ENCODE results near the gene KRTAP5-7. TPM values are rescaled to one million over a fixed set of nuclear protein-coding genes. Genes with fewer than 3 reads are reported as not detected.

Gene KRTAP5-7
- total and polyA plus RNA-seq, 2 donors (not counting 3 experiments of a cell fraction or from before 2014, with no cell fraction given), result 0.07 TPM; not detected in 1

- Histone ChIP-seq H3K9me3 (replicated peaks; ENCODE audit: control insufficient read depth, insufficient read depth, low read length) (no peaks in the 10 kb centered on the region), H2AFZ (ENCODE audit: low read depth, low read length) (no peak overlapping the region), H3K9ac (replicated peaks; ENCODE audit: extremely low read depth, insufficient read depth, low read length) (no peak overlapping the region), H4K20me1 (replicated peaks; ENCODE audit: control insufficient read depth, extremely low read depth, insufficient read depth, low read length) (no peaks in the 10 kb centered on the region), H3K36me3 (ENCODE audit: control insufficient read depth in 2 of 2, extremely low read depth in 1 of 2, insufficient read depth in 2 of 2, low read length in 2 of 2) (no peaks in the 10 kb centered on the region), H3K9me1 (replicated peaks; ENCODE audit: control insufficient read depth, extremely low read depth, insufficient read depth, low read length) (no peaks in the 10 kb centered on the region), H3K27ac (ENCODE audit: insufficient read depth, low read depth, low read length) (no peak overlapping the region), H3K4me1 (ENCODE audit: control insufficient read depth, extremely low read depth, insufficient read depth, low read length) (no peaks in the 10 kb centered on the region), H3K4me2 (ENCODE audit: insufficient read depth, low read length) (no peak overlapping the region), H3K27me3 (ENCODE audit: control insufficient read depth in 2 of 2, insufficient read depth in 2 of 2, low read length in 2 of 2) (no peaks in the 10 kb centered on the region), H3K79me2 (ENCODE audit: control insufficient read depth, insufficient read depth, low read length) (no peaks in the 10 kb centered on the region), H3K4me3 (replicated peaks in 1 of 3; ENCODE audit: insufficient read depth in 1 of 3, low read depth in 1 of 3, low read length in 3 of 3) (no peak overlapping the region)
- no peak for TF ChIP-seq CTCF (IDR thresholded peaks at IDR 0.05; ENCODE audit: extremely low read depth in 1 of 2, insufficient read depth in 1 of 2, low read depth in 1 of 2, low read length in 2 of 2)
- no peak for TF ChIP-seq EZH2 (IDR thresholded peaks at IDR 0.05; ENCODE audit: borderline replicate concordance, low read depth, low read length, severe bottlenecking)
- TF ChIP-seq JUN (IDR thresholded peaks at IDR 0.05; ENCODE audit: borderline replicate concordance, insufficient read depth, insufficient read length, low read depth), result no peak
- DNase-seq (ENCODE audit: low read depth, low spot score), result no peak
- POLR2A ChIA-PET, result no interaction called here
- intact Hi-C loops (cut with micrococcal nuclease), result no loop called here
- dilution Hi-C loops (cut with MboI; ENCODE audit: extremely low pct_ligation_motif_present, low sequenced_read_pairs), result no loop called here
- peak; percentile 43 for FAIRE-seq
- CTCF ChIA-PET, result no interaction called here
- no TSS peak for BruUV-seq (replicated peaks)
These were observed 17.6 kb downstream of the KRTAP5-7 start for GRCh38 chr11:71544525-71545214.

DNA sequence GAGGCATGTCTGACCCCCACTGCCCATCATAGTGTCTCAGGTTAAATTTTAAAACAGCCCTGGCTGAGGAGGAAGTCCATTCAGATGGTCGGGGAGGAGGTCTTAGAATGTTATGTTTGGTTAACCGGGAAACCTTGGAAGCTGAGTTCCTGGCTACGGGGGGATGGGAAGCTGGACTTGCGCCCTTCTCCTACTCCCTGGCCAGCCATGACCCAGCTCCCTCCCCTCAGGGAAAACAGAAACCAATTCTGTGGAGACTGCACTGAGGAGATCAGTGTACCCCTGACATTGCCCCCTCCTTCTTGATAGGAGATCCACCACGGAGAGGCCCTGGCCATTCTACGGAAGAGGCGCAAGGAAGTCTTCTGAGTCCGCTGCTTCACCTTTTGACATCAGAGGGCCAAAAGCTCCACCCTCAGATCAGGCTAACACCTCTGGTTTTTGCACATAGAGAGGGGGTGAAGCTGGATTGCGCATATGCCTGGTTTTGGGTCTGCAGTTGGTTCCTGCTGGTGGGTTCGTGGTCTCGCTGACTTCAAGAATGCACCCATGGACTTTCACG is 18.4 kb downstream of the KRTAP5-7 start:
- intact Hi-C loops (cut with micrococcal nuclease), result no loop called here

More for the DNA sequence above, 18.4 kb downstream of the KRTAP5-7 start:
- no peaks in the 10 kb centered on the region for H3K36me3 ChIP-seq (ENCODE audit: control insufficient read depth in 2 of 2, extremely low read depth in 1 of 2, insufficient read depth in 2 of 2, low read length in 2 of 2)
- no peak overlapping the region for H3K4me3 ChIP-seq (replicated peaks in 1 of 3; ENCODE audit: insufficient read depth in 1 of 3, low read depth in 1 of 3, low read length in 3 of 3)
- H3K9ac ChIP-seq (replicated peaks; ENCODE audit: extremely low read depth, insufficient read depth, low read length), result no peak overlapping the region
- no peaks in the 10 kb centered on the region for H3K27me3 ChIP-seq (ENCODE audit: control insufficient read depth in 2 of 2, insufficient read depth in 2 of 2, low read length in 2 of 2)
- no peaks in the 10 kb centered on the region for H4K20me1 ChIP-seq (replicated peaks; ENCODE audit: control insufficient read depth, extremely low read depth, insufficient read depth, low read length)
- FAIRE-seq (no peak), DNase-seq (ENCODE audit: low read depth, low spot score) (no peak)
- CTCF ChIA-PET, result no interaction called here
- dilution Hi-C loops (cut with MboI; ENCODE audit: extremely low pct_ligation_motif_present, low sequenced_read_pairs), result no loop called here
- no peaks in the 10 kb centered on the region for H3K9me1 ChIP-seq (replicated peaks; ENCODE audit: control insufficient read depth, extremely low read depth, insufficient read depth, low read length)
- TF ChIP-seq, protein P1, sequence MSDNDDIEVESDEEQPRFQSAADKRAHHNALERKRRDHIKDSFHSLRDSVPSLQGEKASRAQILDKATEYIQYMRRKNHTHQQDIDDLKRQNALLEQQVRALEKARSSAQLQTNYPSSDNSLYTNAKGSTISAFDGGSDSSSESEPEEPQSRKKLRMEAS (IDR thresholded peaks at IDR 0.05; ENCODE audit: insufficient read depth, insufficient read length), result no peak
- TF ChIP-seq MYC (IDR thresholded peaks at IDR 0.05; ENCODE audit: low read depth, low read length), result no peak
- no peak for TF ChIP-seq EZH2 (IDR thresholded peaks at IDR 0.05; ENCODE audit: borderline replicate concordance, low read depth, low read length, severe bottlenecking)
- no peak for TF ChIP-seq POLR2A (IDR thresholded peaks at IDR 0.05; ENCODE audit: low read depth, low read length)
- TF ChIP-seq CTCF (IDR thresholded peaks at IDR 0.05; ENCODE audit: extremely low read depth in 1 of 2, insufficient read depth in 1 of 2, low read depth in 1 of 2, low read length in 2 of 2), result no peak
- no peak for TF ChIP-seq POLR2AphosphoS5 (IDR thresholded peaks at IDR 0.05; ENCODE audit: insufficient read depth, low read depth, low read length)
- TF ChIP-seq FOS (IDR thresholded peaks at IDR 0.05; ENCODE audit: borderline replicate concordance, insufficient read depth, low read length), result no peak
- TF ChIP-seq JUN (IDR thresholded peaks at IDR 0.05; ENCODE audit: borderline replicate concordance, insufficient read depth, insufficient read length, low read depth), result no peak
- TF ChIP-seq GATA2 (IDR thresholded peaks at IDR 0.05; ENCODE audit: insufficient read depth, insufficient read length, low read depth, low read length), result no peak
- H3K4me1 ChIP-seq (ENCODE audit: control insufficient read depth, extremely low read depth, insufficient read depth, low read length), result no peaks in the 10 kb centered on the region
- no peak overlapping the region for H3K27ac ChIP-seq (ENCODE audit: insufficient read depth, low read depth, low read length)
- POLR2A ChIA-PET, result no interaction called here
- H3K4me2 ChIP-seq (ENCODE audit: insufficient read depth, low read length), result no peak overlapping the region
- H3K9me3 ChIP-seq (replicated peaks; ENCODE audit: control insufficient read depth, insufficient read depth, low read length), result no peaks in the 10 kb centered on the region
- H3K79me2 ChIP-seq (ENCODE audit: control insufficient read depth, insufficient read depth, low read length), result no peaks in the 10 kb centered on the region
- no peak overlapping the region for H2AFZ ChIP-seq (ENCODE audit: low read depth, low read length)
- no TSS peak for BruUV-seq (replicated peaks)

Measured in endothelial cell of umbilical vein (primary cell).